HG02642 (cell line): Measurements from ENCODE around the gene ABCF1.
A peak's percentile ranks its signal among the peaks of the same experiment; 100 is the strongest.
"Not testable (repeated sequence)": the region's sequence is repeated elsewhere in the genome, so short reads cannot be mapped to it uniquely, and the experiment has no call there.

Experiments used
- ATAC-seq: cut with Tn5 transposase; IDR thresholded peaks from one replicate; pipeline ENCODE4 v1.9.1; 2021; ENCODE audit warnings: mild to moderate bottlenecking; ENCODE audit not compliant: unreplicated experiment, poor library complexity

ABCF1 gene

DNA sequence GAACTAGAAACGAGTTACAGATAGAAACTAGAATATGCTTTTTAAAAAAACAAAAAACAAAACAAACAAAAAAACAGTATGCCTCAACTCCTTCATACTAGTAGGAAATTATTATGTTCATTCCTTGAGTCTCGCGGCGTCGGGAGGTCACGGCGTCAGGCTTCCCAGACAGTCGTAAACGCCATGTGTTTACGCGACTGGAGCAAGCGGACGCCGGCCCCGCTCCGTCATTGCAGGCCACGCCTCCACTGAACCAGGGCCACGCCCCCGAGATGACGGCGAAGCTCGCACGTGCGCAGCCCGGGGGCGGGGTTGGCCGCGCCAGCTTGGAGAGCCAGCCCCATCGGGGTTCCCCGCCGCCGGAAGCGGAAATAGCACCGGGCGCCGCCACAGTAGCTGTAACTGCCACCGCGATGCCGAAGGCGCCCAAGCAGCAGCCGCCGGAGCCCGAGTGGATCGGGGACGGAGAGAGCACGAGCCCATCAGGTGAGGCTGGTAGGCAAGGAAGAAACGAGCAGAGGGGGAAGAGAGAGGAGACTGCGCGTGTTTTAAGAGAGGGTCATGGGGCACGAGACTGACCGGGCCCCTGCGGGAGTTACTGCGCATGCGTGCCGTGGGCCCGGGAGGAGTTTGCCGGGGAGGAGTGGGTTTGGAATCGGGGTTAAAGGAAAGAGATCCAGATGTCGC is at the start of gene ABCF1:
Gene ABCF1, plus strand, starts transcription at position 368 of the 687 bp plus-strand sequence. Its CDS starts 46 bp downstream, at position 414.
- peak; percentile 96 for ATAC-seq

DNA sequence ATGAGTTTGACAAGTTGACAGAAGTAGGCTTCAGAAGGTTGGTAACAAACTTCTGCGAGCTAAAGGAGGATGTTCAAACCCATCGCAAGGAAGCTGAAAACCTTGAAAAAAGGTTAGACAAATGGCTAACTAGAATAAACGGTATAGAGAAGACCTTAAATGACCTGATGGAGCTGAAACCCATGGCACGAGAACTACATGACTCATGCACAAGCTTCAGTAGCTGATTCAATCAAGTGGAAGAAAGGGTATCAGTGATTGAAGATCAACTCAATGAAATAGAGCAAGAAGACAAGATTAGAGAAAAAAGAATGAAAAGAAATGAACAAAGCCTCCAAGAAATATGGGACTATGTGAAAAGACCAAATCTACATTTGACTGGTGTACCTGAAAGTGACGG is 49.3 kb upstream of the ABCF1 start:
- not testable (repeated sequence) for ATAC-seq

DNA sequence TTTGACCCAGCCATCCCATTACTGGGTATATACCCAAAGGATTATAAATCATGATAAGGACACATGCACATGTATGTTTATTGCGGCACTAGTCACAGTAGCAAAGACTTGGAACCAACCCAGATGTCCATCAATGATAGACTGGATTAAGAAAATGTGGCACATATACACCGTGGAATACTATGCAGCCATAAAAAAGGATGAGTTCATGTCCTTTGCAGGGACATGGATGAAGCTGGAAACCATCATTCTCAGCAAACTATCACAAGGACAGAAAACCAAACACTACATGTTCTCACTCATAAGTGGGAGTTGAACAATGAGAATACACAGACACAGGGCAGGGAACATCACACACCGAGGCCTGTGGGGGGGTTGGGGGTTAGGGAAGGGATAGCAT is 44.8 kb upstream of the ABCF1 start:
- ATAC-seq = not testable (repeated sequence)

DNA sequence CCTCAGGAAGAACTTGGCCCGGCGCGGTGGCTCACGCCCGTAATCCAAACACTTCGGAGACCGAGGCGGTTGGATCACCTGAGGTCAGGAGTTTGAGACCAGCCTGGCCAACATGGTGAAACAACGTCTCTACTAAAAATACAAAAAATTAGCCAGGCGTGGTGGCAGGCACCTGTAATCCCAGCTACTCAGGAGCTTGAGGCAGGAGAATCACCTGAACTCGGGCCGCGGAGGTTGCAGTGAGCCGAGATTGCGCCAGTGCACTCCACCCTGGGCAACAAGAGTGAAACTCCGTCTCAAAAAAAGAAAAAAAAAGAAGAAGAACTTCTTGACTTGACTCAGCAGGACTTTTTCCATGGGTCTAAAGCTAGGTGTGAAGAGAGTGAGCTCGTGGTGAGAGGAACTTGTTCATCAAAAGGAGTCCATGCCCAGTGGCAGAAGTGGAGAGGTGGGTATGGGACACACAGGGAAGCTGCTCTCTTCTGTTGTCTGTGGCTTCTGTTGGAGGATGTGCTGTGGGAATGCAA is 41.8 kb upstream of the ABCF1 start:
- peak; percentile 48 for ATAC-seq

DNA sequence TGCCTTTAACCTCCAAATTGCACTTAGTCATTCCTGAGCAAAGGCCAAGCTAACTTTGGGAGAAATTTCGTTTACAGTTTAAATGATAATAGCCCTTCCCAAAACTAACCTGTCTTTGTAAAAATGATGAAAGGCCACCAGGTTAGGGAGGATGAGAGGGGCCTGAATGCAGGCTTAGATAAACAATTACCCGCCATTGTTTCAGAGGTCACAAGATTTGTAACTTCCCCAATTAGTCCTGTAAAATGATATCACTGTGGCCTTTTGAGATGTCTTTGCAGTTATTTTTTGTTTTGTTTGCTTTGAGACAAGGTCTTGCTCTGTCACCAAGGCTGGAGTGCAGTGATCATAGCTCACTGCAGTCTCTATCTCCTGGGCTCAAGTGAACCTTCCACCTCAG is 41.2 kb upstream of the ABCF1 start:
- ATAC-seq = no peak

DNA sequence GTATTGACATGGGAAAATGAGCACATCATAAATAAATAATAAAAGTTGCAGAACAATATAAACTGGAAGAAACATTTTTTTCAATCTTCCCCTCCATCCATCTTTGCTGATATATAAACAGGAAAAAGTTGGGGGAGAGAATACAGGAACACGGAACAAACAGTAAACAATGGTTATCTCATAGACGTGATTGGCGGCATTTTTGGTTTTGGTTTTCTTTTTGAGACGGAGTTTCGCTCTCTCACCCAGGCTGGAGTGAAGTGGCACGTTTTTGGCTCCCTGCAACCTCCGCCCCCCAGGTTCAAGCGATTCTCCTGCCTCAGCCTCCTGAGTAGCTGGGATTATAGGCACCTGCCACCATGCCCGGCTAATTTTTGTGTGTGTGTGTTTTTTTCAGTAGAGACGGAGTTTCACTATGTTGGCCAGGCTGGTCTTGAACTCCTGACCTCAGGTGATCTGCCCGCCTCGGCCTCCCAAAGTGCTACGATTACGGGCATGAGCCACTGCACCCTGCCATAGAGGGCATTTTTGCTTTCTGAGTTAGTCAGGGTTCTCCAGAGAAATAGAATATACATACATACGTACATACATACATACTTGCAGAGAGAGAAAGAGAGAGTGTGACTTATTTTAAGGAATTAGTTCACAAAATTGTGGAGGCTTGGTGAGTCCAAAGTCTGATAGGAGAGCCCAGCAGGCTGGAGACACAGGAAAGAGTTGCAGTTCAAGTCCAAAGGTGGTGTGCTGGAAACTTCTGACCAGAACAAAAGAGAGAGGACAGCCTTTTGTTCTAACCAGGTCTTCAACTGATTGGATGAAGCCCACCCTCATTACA is 37.6 kb upstream of the ABCF1 start:
- no peak for ATAC-seq

DNA sequence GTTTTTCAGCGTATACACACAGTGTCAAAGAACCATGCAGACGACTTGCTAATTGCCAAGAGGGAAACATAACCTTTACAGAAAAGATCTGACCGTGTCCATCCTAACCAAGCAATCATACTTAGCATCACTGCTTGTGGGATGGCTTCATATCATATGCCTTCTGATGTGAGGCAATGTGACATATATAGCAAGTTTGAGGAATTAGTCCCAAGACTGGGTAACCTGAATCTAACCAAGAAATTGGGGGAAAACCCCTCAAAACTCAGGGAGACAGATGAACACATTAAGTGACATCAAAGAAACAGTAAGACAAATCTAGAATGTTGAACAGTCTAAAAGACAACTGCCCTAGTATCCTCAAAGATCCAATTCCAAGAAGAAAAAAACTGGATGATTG is 33.3 kb upstream of the ABCF1 start:
- no peak for ATAC-seq

DNA sequence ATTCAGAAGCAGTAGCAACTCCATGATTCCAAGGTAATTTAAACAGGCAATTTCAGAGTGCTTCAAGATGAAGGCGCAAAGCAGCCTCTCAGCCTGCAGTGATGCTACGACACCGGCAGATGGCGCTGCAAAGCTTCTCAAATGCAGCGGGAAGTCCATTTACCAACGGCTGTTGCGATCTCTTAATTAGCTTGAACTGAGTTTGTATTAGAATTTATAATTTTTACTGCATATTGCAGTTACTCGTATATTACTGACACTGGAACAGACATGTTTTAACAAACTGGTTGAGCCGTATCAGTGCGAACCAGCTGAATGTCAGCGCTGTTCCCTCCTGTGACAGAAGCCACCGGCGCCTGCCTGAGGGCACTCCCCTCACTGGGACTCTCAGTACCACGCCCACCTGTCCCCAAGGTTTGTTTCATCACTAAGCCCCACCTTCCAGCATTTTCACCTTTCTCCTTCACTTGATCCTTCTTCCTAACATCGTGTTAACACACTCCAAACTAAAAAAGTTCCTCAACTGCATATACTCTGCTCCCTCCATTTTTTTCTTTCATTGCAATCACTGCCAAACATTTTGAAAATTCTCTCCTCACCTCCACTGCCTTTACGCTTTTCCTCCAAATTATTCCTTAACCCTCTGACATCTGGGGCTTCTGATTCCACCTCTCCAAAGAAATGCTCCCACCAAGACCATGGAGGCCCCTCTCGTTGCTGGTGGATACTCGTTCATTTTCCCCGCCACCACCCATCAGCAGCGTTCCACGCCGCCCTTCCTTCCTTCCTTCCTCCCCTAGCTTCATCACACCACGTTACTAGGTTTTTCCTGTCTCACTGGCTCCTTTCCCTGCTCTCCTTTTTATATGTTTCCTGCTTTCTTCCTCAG is 29.5 kb upstream of the ABCF1 start:
- ATAC-seq = peak; percentile 51

DNA sequence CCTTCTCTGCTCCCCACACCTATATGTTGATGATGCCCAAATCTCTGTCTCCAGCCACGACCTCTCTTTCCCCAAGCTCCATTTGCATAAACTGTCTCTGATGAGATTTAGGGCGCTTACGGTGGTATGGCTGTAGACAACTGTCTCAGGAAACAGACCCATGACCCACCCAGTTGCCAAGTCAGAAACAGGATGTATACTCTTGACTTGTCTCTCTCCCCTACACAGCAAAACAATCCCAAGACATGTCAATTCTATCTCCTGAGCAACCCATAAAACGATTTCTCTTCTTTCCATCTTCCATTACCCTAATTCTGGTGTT is 28.9 kb upstream of the ABCF1 start:
- no peak for ATAC-seq

DNA sequence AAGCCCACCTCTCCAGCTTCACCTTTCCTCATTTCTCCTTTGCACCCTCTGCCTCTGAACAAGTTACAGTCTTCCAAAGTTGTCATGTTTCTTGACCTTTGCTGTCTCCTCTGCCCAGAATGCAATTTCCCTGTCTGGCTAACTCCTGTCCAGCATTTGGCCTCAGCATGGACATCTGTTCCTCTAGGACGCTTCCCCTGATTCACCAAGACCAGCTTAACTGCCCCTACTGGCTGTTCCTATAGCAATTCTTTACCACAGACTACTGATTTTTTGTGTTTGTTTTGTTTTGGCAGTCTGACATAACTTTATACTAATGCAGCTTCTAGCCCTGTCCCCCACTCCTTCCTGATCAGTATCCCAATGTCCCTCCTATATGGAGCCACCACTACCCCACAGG is 28.3 kb upstream of the ABCF1 start:
- no peak for ATAC-seq

DNA sequence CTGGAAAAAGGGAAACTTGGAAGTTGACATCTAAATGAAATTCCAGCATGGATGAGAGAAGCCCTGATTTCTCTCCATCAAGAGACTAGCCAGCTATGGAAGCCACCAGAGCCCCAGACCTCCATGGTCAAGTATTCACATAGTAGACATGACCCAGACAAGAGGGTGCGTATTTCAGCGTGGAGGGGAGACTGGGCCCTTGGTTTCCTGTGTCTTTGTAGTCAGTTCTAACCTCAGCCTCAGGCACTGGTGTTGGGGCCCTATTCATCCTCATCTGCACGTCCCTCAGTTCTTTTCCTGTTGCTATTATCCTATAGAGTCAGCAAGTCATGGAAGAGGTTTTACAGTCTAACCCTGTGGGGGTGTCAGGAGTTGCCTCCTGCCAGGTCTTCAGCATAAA is 27.4 kb upstream of the ABCF1 start:
- ATAC-seq = no peak

DNA sequence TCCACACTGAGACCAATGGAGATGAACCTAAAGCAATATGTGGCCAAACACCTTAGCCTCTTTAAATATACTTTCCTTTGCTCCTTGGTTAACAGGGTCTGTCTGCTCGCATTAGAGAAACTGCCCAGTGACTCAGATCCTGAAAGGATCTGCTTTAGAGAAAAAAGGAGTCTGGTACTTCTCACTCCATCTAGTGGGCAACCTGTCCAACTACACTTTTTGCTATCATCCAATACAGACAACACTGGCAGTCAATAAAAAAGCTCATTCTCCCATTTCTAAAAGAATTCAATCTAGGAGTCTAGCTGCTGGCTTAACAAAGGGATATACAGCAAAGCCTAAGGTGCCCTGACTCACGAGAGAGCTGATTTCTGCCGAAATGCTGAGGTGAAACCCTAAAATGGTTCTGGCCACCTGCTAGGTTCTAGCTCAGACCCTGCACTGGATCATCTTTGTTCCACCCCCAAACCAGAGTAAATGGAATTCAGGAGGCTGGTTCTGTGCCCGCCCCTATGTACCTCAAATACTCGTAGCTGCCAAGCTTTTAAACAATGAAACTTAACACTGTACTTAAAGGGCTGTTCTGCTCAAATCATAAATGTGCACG is 26.5 kb upstream of the ABCF1 start:
- ATAC-seq = no peak

DNA sequence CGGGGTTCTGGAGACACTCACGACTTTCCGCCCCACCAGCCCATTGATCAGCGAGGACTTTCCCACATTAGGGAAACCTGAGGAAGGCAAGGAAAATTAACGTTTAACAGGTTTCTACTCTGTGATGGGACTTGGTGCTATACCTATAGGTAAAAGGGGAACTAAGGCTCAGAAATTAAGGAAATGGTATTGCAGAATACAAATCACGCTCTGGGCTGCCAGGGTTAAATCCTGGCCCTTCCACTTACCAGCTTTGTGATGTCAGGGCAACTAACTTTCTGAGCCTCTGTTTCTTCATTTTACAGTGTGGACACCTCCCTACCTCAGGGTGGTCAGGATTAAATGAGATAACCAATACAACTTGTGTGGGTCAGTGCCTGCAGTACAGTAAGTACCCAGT is 23.8 kb upstream of the ABCF1 start:
- no peak for ATAC-seq

DNA sequence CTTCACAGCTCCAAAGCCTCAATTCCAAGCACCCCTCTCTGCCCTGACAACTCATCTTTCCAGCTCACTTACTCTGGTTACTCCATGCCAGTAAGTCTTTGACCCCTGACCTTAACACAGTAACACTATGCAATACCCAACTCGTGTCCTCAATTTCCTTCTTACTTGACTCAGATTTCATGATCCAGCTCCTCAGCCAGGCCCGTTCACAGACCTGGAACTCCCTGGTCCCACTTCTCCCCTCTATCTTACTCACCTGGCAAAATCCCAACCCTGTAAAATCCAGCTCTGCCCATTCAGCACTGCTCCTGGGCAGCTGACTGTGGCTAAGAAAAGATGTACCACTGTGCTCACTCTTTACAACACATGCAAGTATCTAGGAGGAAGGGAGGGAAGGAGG is 22.9 kb upstream of the ABCF1 start:
- no peak for ATAC-seq

DNA sequence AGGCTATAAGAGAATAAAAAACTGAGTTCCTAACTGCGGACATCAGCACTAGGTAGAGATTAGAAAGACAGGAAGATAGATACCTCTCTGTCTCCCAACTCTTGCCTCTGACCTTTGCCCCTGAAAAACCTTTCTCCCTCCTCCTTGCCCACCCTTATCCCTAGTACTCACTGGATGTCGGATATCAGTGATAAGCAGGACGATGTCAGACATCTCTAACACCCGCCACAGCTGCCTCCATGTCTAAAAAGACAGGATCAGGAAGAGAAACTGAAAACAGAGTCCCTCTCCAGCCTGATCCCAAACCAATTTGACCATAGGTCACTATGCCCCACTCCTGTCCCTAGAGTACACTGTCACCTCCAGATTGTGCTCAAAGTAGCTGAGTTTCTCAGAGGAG is 16.8 kb upstream of the ABCF1 start:
- no peak for ATAC-seq

DNA sequence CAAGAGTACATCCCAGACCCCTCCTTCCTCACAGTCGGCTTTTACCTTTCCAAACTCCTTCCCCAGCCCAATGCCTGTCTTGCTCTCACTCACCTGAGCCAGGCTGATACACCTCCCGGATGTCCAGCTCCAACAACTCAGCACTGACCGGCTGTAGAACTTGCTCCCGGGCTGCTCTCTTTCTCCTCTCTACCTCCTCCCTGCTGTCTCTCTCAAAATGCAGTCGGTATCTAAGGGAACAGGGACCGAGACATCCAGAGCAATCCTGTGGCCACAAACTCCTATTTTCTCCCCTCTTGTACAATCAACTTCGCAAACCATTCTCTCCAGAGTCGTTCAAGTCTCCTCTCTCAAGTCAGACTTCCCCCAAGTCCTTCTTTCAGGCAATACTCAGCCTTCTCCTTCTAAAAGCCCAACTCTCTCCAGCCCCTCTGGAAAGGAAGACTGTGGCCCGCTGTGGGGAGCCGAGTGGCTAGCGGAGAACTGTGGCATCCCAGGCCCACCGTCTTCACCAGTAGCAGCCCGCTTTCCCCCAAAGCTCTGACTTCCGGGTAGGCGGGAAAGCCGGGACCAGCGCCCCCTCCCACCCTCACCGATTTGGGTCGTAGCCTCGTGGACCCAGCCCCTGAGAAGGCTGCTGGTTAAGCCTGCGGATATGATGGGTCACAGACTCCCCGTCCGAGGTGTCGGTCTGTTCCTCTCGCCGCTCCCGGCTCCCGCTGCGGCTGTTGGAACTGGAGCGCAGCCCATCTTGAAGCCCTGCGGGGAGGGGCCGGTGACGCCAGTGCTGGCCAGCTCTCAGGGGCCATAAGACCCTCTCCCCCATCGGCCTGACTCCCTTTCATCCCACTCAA is 16.1 kb upstream of the ABCF1 start:
- ATAC-seq = no peak

DNA sequence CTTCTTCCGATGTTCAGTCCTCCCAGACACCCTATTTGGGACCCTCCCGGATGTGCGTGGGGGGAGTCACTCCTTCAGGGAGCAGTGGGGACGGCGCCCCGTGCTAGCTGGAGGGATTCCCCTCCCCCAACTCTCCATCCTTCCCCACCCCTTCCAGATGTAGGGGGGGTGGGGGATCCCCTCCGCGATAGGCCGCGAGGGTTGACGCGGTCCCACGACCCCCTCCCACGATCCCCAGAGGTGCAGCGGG is 15.5 kb upstream of the ABCF1 start:
- no peak for ATAC-seq

DNA sequence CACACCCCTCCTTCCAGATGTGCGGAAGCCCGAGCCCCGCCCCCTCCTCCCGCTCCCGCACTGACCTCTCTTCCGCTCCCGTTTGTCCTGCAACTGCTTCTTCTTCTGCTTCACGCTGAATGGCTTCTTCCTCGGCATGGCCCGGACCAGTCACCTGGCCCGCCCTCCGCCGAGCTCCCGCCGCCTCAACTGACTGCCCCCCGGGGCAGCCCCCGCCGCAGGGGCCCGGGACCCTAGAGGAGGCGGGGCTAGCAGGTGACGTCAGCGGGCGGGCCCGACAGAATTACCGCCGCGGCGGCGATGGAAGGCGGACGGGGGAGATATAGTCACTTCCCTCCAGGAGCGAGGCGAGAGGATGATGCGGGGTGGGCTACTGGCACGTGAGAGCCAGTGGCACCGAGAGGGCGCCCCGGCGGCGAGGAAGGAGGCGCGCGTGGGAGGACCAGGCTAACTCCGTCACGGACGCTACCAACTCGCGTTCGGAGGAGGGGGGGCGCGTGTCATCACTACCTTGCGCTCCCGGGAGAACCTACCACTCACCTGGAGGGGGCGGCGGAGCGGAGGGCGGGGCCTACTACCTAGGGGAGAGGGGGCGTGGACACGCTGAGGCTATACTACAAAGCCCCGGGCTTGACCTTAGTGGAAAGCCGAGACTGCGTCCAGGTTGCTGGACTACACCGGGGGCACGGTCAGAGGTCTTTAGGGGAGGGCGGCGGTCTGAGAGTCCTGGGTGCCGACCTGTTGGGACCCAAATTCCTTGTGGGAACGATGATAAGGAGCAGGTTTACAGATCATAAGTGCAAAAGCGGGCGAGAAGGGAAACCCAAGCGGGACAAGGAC is 15.0 kb upstream of the ABCF1 start, which contains the start of gene GNL1:
Gene GNL1, minus strand, starts transcription at position 424 of the 840 bp plus-strand sequence. Its CDS starts 286 bp downstream, at position 138.
- ATAC-seq = peak; percentile 83
